ENCODE results near the gene NPAS2.

NPAS2 gene

DNA sequence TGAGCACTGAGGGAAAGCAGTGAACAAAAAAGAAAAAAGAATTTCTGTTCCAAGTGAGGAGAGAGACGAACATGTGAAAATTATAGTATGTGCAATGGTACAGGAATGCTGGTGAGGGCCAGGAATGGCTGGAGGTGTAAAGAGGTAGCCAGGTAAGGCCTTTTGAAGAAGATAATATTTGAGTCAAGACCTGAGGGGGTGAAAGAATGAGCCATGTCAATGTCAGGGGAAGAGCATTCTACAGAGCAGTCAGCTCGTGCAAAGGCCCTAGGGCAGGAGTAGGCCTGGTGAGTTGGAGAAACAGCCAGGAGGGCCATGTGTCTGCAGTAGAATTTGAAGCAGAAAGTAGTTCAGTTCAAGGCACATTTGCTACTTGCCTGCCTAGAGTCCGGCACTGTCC lies 169.7 kb downstream of the NPAS2 start:
- DNase-seq (ENCODE audit: low spot score): no peak

- no peak for DNase-seq (ENCODE audit: low spot score)
Measured at GRCh38 chr2:100990166-100990565, 170.2 kb downstream of the NPAS2 start.

- no peak for DNase-seq (ENCODE audit: low spot score)
Measured at GRCh38 chr2:100990650-100991403, 170.9 kb downstream of the NPAS2 start.

GRCh38 chr2:100991404-100991773 lies 171.4 kb downstream of the NPAS2 start:
- no peak for DNase-seq (ENCODE audit: low spot score)

- DNase-seq (ENCODE audit: low spot score): no peak
Measured at GRCh38 chr2:100992262-100992661, 172.3 kb downstream of the NPAS2 start.

GRCh38 chr2:100993294-100993693 lies 173.4 kb downstream of the NPAS2 start:
- no peak for DNase-seq (ENCODE audit: low spot score)

- no peak for DNase-seq (ENCODE audit: low spot score)
Measured at GRCh38 chr2:100995309-100996075, 175.6 kb downstream of the NPAS2 start.

DNA sequence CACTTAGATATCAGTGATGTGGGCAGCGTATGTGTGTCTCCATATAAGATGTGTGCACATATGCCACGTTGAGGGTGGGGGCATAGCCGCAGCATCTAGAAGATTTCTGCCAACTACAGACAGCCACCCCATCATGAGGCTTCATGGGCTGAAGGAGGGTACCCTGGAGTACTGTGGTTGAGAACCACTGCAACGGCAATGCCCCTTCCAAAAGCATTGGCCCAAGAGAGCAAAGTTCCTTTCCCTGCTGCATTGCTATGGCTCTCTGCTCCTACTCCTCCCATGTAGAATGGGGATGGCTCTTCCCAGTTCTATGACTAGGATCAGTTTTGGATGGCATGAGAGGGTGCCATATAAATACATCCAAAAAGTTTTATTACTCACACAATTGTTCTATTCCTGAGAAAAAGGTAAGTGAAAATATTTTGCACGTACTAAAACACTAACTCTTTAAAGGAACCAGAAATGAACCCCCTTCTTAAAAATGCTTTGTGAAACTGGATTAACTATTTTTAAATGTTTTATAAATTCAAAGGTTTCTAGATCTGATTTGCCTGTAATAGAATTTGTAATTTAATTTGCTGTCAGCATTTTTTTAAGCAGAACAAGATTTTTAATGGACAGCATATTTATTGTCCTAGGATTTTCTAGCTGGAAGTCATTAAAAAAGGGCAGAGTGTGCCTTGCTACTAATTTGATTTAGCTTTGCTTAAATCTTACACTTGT lies 177.7 kb downstream of the NPAS2 start:
- no peak for DNase-seq (ENCODE audit: low spot score)

DNA sequence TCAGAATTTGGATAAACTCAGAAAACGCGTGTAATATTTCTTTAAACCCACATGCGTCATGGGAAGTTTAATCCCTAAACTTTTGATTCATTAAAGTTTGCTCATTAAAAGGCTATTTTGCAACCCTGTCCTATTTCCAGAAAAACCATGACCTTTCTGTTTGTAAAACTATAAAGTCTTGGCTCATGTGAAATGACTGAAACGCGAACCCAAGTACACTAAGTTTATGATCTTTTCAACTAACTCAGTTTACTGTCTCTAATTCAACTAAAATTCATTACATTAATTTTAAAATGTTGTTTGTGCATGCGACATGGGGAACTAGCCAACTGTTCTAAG lies 178.3 kb downstream of the NPAS2 start:
- no peak for DNase-seq (ENCODE audit: low spot score)

DNA sequence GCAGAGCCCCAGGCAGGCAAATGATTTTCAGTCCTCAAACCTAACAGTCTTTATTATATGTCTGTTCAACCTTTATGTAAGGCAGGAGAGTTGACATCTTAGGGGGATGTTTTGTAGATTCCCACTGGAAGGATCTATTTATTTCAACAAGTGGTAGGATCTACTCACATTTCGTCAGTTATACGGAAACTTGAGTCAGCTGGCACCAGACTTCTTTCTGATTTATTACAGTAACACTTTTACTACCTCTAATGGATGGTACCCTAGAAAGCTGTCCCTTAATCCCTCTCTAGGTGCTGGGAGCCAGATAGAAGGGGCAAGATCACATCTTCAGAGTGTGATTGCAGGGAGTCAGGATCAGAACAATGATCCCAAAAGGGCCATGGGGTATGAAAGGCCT lies 180.1 kb downstream of the NPAS2 start:
- DNase-seq (ENCODE audit: low spot score): no peak

DNA sequence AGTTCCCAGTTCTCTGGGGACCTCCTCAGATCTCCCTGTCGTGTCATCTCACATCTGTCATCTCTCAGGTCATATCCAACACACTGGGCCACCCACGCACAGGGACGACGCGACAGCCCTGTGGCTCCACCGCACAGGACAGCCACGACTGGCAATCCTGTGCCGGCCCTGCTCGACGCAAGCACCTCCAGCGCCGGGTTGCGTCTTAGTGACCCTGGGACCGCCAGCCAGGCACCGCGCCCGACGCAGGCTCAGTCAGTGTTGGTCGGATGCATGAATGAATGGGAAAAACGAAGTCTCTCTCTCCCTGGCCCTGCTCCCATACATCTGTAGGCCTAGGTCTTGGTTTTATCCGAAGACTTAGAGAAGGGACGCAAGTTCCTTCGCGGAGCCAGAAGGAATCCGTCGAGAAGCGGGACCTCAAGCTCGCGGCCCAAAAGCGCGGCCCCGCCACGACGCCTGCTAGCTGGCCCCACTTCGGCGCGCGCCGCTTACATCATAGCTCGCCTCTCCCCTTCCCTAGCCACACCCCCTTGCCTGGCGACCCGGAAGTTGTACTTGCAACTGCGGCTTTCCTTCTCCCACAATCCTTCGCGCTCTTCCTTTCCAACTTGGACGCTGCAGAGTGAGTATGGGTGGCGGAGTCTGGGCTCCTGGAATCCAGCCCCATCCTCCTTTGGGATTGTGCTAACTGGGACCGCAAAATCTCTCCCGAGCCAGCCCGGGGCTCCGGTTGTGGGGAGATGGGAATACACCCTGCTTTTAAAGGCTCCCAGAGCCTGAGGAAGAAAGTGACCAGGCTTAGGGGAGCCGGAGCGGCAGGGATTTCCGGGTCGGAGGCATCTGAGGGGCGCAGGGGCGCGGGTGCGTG lies 182.0 kb downstream of the NPAS2 start, which contains the start of gene RPL31:
Gene RPL31 (plus strand): TSS at position 599 of the 871 bp plus-strand sequence. CDS start 413 bp downstream, outside the sequence.
- DNase-seq (ENCODE audit: low spot score): peak; percentile 99

GRCh38 chr2:101002562-101003277 lies 182.8 kb downstream of the NPAS2 start:
- peak; percentile 23 for DNase-seq (ENCODE audit: low spot score)

GRCh38 chr2:101003278-101003775 lies 183.4 kb downstream of the NPAS2 start:
- DNase-seq (ENCODE audit: low spot score): no peak

- DNase-seq (ENCODE audit: low spot score): no peak
Measured at GRCh38 chr2:101004620-101005325, 184.8 kb downstream of the NPAS2 start.

DNA sequence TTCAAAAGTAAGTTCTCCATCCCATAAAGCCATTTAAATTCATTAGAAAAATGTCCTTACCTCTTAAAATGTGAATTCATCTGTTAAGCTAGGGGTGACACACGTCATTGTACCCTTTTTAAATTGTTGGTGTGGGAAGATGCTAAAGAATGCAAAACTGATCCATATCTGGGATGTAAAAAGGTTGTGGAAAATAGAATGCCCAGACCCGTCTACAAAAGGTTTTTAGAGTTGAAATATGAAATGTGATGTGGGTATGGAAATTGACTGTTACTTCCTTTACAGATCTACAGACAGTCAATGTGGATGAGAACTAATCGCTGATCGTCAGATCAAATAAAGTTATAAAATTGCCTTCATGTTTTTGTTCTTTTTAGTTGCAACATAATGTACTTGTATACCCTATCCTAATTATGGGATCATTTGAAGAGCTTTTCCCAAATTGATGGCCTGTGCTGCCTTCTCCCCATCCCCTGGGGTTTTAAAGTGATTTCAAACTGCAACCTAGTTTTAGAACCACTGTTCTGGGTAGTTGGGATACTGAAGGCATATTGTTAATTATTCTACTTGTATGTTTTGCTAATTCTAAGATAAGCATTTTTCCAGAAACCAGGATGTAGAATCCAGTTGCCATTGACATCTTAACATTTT lies 186.3 kb downstream of the NPAS2 start:
- no peak for DNase-seq (ENCODE audit: low spot score)

GRCh38 chr2:101007415-101008345 lies 187.7 kb downstream of the NPAS2 start:
- no peak for DNase-seq (ENCODE audit: low spot score)

DNA sequence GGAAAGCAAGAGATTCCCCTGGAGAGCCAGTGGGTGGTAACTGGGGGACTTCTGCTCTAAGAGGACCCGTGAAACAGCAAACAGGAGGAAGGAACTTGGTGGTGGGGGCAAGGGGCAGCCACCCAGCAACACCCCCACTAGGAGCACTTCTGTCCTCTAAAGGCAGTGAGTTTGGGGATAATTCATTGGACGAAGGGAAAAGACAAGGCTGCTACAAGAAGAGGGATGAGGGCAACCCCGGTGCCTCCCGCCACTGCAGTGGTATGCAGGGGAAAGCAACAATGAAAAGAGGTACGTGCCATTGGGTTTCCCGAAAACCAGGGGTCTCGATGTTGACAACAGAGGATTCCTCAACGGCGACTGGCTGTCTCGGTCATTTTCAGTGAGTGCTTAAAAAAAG lies 191.2 kb downstream of the NPAS2 start:
- no peak for DNase-seq (ENCODE audit: low spot score)

- no peak for DNase-seq (ENCODE audit: low spot score)
Measured at GRCh38 chr2:101012054-101012705, 192.2 kb downstream of the NPAS2 start.
